ENCODE results near the gene ZDHHC11B. TPM values are rescaled to one million over a fixed set of nuclear protein-coding genes. Genes with fewer than 3 reads are reported as not detected.
"Not testable (repeated sequence)": the region's sequence is repeated elsewhere in the genome, so short reads cannot be mapped to it uniquely, and the experiment has no call there.

ZDHHC11B gene
- total RNA-seq, 2 donors from 2014 or later = 0.30 to 7.0 TPM

DNA sequence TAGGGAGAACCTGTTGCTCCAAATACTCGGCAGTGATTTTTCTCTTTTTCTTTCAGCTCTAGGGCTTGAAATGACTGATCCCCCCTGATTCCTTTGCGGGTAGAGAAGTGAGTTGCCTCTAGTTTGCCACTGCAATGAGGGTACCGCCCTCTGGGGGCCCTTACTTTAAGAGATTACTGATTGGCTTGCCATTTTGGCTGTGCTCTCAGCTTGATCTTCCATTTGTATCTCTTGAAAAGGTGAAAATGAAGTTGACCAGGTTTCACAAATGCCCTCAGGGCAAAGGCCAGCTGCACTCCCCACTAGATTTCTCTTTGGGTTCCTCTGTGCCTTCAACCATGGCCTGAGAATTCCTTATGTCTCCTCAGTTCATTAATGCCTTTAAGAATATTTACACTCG, 13.5 kb upstream of the ZDHHC11B start:
- H3K4me3 Mint-ChIP-seq = not testable (repeated sequence)

GRCh38 chr5:795873-796272, 11.3 kb upstream of the ZDHHC11B start:
- H3K4me3 Mint-ChIP-seq; H3K27me3 Mint-ChIP-seq; H3K36me3 Mint-ChIP-seq (ENCODE audit: low read depth); H3K9me3 Mint-ChIP-seq; ATAC-seq (replicated peaks); H3K27ac Mint-ChIP-seq; H3K4me1 Mint-ChIP-seq: not testable (repeated sequence)

More for the DNA sequence above, 13.5 kb upstream of the ZDHHC11B start:
- not testable (repeated sequence) for ATAC-seq (replicated peaks); H3K9me3 Mint-ChIP-seq; H3K36me3 Mint-ChIP-seq (ENCODE audit: low read depth); H3K4me1 Mint-ChIP-seq; H3K27me3 Mint-ChIP-seq; H3K27ac Mint-ChIP-seq

DNA sequence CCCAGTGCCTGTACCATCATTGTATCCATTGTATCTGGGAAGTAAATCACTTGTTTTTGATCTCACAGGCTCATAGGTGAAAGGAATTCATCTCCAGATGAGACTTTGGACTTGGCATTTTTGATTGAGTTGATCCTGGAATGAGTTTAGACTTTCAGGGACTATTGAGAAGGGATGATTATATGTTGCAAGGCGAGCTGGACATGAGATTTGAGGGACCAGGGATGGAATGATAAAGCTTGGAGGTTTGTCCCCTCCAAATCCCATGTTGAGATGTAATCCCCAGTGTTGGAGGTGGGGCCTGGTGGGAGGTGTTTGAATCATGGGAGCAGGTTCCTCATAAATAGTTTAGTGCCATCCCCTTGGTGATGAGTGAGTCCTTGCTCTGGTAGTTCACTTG, 10.4 kb upstream of the ZDHHC11B start:
- H3K27me3 Mint-ChIP-seq; ATAC-seq (replicated peaks); H3K36me3 Mint-ChIP-seq (ENCODE audit: low read depth); H3K4me3 Mint-ChIP-seq; H3K27ac Mint-ChIP-seq; H3K4me1 Mint-ChIP-seq: not testable (repeated sequence)
- peaks cover 13% of the 10 kb centered on the region for H3K9me3 Mint-ChIP-seq

DNA sequence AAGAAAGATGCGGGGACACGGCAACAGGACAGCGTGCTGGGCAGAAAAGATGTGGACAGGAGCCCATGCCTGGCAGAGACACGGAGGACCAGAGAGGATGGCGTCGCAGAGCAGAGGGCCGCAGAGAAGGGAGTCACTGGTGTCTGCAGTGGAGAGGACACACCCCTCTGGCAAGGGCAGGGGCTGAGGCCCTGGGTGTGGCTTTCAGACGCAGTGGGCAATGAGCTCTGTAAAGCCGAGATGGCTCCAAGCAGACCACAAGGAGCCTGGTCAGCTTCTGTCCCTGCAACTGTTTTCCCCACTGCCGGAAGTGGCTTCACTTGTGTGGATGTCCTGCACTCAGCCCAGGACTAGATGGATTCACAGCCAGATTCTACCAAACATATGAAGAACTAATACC, 4.2 kb upstream of the ZDHHC11B start:
- H3K4me1 Mint-ChIP-seq; H3K27me3 Mint-ChIP-seq; ATAC-seq (replicated peaks); H3K36me3 Mint-ChIP-seq (ENCODE audit: low read depth); H3K4me3 Mint-ChIP-seq; H3K27ac Mint-ChIP-seq: not testable (repeated sequence)
- peaks cover 19% of the 10 kb centered on the region for H3K9me3 Mint-ChIP-seq

GRCh38 chr5:787857-788233, 3.3 kb upstream of the ZDHHC11B start:
- peaks cover 13% of the 10 kb centered on the region for H3K9me3 Mint-ChIP-seq
- H3K4me1 Mint-ChIP-seq; ATAC-seq (replicated peaks); H3K36me3 Mint-ChIP-seq (ENCODE audit: low read depth); H3K27me3 Mint-ChIP-seq; H3K4me3 Mint-ChIP-seq; H3K27ac Mint-ChIP-seq: not testable (repeated sequence)

GRCh38 chr5:787224-787856, 2.8 kb upstream of the ZDHHC11B start:
- H3K36me3 Mint-ChIP-seq (ENCODE audit: low read depth) = not testable (repeated sequence)

GRCh38 chr5:785181-785705, 714 bp upstream of the ZDHHC11B start:
- H3K36me3 Mint-ChIP-seq (ENCODE audit: low read depth); H3K27me3 Mint-ChIP-seq; H3K9me3 Mint-ChIP-seq; H3K27ac Mint-ChIP-seq; H3K4me1 Mint-ChIP-seq: not testable (repeated sequence)
- peak overlapping the region; percentile 41 for H3K4me3 Mint-ChIP-seq
- peak; percentile 44 for ATAC-seq (replicated peaks)

More at GRCh38 chr5:787224-787856, 2.8 kb upstream of the ZDHHC11B start:
- H3K4me1 Mint-ChIP-seq; H3K27me3 Mint-ChIP-seq; H3K4me3 Mint-ChIP-seq; ATAC-seq (replicated peaks); H3K27ac Mint-ChIP-seq: not testable (repeated sequence)
- H3K9me3 Mint-ChIP-seq = peaks cover 13% of the 10 kb centered on the region

GRCh38 chr5:783881-784427, 575 bp downstream of the ZDHHC11B start:
- H3K27ac Mint-ChIP-seq; H3K27me3 Mint-ChIP-seq; H3K9me3 Mint-ChIP-seq; H3K36me3 Mint-ChIP-seq (ENCODE audit: low read depth); H3K4me1 Mint-ChIP-seq: not testable (repeated sequence)
- H3K4me3 Mint-ChIP-seq = peak overlapping the region; percentile 41
- ATAC-seq (replicated peaks) = peak; percentile 27

DNA sequence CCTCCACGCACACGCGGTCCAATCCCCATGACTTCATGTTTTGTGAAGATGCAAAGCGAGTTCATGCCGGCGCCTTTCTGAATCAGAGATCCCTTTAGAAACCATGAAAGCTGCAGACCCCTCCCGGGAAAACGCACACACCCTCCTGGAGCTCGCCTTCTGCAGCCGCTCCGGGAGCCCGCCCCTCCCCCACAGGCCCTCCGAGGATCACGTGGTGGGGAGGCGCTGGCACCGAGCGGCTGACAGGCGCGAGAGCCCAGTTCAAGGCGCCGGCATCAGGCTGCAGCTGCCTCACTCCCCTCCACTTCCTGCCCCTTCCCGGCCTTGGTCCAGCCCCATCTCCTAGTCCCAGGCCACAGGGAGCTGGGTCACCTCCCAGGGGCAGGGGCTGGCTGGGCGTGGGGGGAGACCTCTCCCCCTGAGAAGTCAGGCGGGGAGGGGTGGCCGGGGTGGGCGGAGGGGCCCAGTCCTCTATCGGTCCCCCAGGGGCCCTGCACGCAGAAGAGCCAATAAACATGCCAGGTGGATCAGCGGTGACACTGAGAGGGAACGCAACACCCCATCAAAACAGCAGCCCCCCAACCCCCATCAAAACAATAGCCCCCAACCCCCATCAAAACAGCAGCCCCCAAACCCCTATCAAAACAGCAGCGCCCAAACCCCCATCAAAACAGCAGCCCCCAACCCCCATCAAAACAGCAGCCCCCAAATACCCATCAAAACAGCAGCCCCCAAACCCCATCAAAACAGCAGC, 1.3 kb downstream of the ZDHHC11B start:
- H3K4me3 Mint-ChIP-seq = peak overlapping the region; percentile 41
- not testable (repeated sequence) for H3K27ac Mint-ChIP-seq; H3K4me1 Mint-ChIP-seq; H3K9me3 Mint-ChIP-seq; H3K36me3 Mint-ChIP-seq (ENCODE audit: low read depth); H3K27me3 Mint-ChIP-seq
- peak; percentile 39 for ATAC-seq (replicated peaks)

- H3K27ac Mint-ChIP-seq; H3K36me3 Mint-ChIP-seq (ENCODE audit: low read depth); ATAC-seq (replicated peaks); H3K27me3 Mint-ChIP-seq; H3K4me3 Mint-ChIP-seq; H3K4me1 Mint-ChIP-seq; H3K9me3 Mint-ChIP-seq: not testable (repeated sequence)
Observed at GRCh38 chr5:782356-782755, 2.2 kb downstream of the ZDHHC11B start.

DNA sequence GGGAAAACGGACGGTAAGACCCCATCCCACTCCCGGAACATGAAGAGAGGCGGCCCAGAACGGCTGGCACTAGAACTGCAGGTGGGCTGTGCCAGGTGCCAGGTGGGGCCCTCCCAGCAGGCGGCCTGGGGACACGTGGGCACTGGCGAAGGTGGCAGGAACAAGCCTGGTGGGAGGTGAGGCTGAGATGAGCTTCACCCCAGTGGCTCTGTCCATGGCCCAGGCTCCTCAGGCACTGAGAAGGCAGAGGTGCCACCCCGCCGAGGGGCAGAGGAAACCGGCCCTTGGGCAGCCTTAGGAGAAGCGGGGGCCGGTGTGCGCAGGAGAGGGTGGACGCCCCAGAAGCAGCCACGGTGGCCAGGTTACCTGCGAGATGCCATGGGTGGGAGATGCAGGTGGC, 4.0 kb downstream of the ZDHHC11B start:
- not testable (repeated sequence) for H3K9me3 Mint-ChIP-seq; ATAC-seq (replicated peaks); H3K27ac Mint-ChIP-seq; H3K36me3 Mint-ChIP-seq (ENCODE audit: low read depth); H3K4me1 Mint-ChIP-seq; H3K4me3 Mint-ChIP-seq; H3K27me3 Mint-ChIP-seq

DNA sequence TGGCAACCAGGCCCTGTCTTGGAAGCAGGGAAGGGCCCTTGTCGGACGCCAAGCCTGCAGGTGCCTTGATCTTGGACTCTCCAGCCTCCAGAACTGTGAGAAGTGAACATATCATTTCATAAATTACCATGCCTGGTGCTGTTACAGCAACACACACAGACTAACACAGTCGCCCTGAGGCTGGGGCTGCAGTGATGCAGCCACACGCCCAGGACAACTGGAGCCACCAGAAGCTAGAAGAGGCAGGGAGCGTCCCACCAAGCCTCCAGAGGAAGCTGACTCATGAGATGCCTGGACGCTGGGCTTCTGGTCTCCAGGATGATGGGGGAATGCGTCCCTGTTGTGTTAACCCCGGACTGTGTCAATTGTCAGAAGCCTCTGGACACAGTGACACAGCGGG, 5.6 kb downstream of the ZDHHC11B start:
- not testable (repeated sequence) for ATAC-seq (replicated peaks); H3K36me3 Mint-ChIP-seq (ENCODE audit: low read depth); H3K27ac Mint-ChIP-seq; H3K27me3 Mint-ChIP-seq; H3K9me3 Mint-ChIP-seq; H3K4me3 Mint-ChIP-seq; H3K4me1 Mint-ChIP-seq

DNA sequence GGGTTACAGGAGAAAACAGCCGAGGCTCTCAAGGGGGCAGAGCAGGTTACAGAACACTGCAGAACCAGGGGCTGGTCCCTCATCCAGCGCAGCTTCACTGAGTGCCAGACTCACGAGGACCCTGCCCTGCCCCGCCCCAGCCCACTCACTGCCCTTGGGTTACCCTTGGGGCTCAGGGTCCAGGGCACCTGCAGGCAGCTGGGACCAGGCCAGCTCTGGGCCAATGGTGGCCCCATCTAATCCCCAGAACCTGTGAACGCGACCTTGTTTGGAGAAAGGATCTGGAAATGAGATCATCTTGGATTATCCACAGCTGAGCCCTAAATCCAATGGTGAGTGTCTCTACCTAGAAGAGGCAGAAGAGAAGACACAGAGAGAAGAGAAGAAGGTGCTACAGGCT, 6.1 kb downstream of the ZDHHC11B start:
- ATAC-seq (replicated peaks) = not testable (repeated sequence)

GRCh38 chr5:777756-778161, 6.8 kb downstream of the ZDHHC11B start:
- Mint-ChIP-seq H3K27ac (no peak overlapping the region), H3K36me3 (ENCODE audit: low read depth) (no peaks in the 10 kb centered on the region)
- no peak for ATAC-seq (replicated peaks)

More for the DNA sequence above, 6.1 kb downstream of the ZDHHC11B start:
- not testable (repeated sequence) for H3K4me3 Mint-ChIP-seq; H3K9me3 Mint-ChIP-seq; H3K27me3 Mint-ChIP-seq; H3K4me1 Mint-ChIP-seq; H3K27ac Mint-ChIP-seq; H3K36me3 Mint-ChIP-seq (ENCODE audit: low read depth)

More at GRCh38 chr5:777756-778161, 6.8 kb downstream of the ZDHHC11B start:
- H3K27me3 Mint-ChIP-seq = no peaks in the 10 kb centered on the region
- H3K4me1 Mint-ChIP-seq = no peaks in the 10 kb centered on the region
- H3K9me3 Mint-ChIP-seq = no peaks in the 10 kb centered on the region
- H3K4me3 Mint-ChIP-seq = no peak overlapping the region

Measured in activated T-helper 17 cell treated with anti-CD3 and anti-CD28 coated beads, Interleukin-2, amount 50 U/mL, for 72 hours (primary cell).